Iris pigment epithelial cell (primary cell): Measurements from ENCODE around the gene ARID1B.

Experiments used
- DNase-seq: peaks from one replicate; pipeline ENCODE4 v3.0.0-alpha.2; 2011; ENCODE audit warnings: low read depth

ARID1B gene

DNA sequence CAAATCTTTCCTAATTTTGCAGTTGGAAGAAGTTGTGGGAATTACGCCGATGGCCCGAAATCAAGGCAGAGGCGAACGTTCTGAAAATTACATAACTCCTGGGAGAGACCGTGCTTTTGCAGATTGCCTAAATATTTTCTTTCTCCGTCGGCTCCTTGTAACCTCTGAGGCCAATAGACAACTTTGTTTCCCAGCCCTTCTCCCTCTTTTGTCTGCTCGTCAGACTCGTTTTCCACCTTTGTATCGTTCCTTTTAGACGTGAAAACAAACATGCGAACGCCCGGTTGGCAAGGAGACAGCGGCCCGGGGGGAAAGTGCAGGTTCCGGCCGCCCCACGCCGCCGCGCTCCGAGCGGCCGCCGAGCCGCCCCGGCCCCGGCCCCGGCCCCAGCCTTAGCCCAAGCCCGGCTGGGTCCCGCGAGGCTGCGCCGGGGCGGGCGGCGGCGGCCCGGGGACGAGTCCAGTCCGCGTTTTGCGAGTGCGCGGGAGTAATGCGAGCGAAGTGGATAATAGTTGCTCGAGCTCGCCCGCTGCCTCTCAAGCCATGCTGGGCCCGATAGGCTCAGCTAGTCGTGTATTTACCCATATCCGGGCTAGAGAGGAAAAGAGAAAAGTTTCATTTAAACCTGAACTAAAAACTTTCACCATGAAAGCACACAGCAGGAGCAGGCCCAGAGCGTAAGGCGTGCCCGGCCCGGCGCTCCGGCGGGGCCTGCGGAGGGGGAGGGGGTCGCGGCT lies at the start of gene ARID1B:
ARID1B (plus strand) TSS at position 539 of the 737 bp plus-strand sequence. CDS start 303 bp downstream, outside the sequence.
- peak; percentile 90 for DNase-seq

DNA sequence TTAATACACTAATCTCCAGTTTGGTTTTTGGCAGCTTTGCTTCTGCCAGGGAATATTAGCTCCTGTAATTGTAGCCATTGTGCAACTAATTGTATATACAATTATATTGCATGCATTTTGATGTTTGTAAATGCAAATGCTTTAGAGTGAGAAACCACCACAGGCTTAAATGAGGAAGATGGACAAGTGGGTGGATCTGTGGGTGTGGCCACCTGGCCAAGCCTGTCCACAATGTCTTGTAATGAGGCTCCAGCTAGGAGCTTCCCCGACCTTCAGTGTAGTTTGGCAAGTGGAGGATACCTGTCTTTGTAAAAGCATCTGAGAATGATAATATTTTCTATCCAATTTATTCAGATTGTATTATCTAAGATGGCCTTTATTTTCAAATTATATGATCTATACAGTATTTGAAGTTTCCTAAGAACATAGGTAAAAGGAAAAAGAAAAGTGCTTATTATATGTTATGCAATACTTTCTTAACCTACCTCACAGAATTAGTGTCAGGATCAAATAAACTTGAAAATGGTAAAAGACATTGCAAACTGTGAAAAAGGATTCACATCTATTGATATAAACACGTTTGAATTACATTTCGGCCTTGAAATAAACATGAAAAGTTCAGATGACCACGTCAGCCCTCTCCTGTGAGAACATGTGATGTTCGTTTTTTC lies 49.3 kb upstream of the ARID1B start:
- DNase-seq: no peak

DNA sequence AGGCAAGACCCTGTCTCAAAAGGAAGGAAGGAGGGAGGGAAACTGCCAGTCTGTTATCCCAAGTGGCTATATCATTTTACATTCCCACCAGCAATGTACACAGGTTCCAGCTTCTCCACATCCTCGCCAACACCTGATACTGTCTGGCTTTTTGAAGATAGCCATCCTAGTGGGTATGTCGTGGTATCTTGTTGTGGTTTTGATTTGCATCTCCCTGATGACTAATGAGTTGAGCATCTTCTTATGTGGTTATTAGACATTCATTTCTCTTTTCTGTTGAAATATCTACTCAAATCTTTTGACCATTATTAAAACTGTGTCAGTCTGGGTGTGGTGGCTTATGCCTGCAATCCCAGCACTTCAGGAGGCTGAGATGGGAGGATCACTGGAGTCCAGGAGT lies 47.9 kb upstream of the ARID1B start:
- peak; percentile 90 for DNase-seq

DNA sequence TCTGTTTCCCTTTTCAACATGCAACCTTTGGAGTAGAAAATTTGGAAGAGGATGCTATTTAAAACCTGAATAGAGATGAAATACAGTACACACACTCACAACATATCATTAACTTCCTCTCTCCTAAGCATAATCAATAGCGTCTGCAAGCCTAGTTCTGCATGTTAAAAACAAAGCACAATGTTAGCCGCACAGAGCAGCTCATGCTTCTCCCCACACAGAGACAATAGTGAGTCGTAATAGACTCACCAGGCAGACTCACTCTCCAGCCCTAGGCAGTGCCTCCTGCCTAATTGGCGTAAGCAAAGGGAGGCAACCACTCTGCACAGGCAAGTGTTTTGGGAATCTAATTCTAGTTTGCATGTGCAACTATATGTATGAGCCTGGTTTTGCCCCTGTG lies 45.8 kb upstream of the ARID1B start:
- peak; percentile 33 for DNase-seq

DNA sequence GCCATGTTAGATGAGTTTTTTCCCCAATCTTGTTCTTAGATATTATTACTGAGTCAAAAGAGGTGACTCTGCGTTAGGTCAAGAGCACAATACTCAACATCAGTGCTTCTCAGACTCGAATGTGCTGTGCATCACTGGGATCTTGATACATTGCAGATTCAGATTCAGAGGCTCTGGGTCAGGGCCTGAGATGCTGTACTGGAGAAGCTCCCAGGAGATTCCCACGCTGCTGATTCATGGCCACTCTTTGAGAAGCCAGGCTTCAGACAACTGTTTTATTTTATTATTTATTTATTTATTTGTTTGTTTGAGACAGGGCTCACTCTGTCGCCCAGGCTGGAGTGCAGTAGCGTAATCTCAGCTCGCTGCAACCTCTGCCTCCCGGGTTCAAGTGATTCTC lies 41.4 kb upstream of the ARID1B start:
- DNase-seq: no peak

DNA sequence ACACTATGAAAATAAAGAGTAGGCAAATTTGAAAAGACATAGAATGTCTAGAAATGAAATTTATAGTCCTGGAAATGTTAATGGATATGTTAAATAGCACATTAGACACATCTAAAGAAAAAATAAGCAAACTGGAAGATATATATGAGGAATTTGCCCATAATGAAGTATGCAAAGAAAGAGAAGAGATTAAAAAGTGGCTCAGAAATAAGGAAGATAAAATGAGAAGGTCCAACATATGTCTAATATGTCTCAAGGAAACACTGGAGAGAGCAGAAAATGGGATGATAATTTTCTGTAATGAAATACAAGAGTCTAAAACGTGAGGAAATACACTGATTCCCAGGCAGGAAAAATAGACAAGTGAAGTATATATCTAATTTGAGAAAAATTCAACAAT lies 36.6 kb upstream of the ARID1B start:
- no peak for DNase-seq

DNA sequence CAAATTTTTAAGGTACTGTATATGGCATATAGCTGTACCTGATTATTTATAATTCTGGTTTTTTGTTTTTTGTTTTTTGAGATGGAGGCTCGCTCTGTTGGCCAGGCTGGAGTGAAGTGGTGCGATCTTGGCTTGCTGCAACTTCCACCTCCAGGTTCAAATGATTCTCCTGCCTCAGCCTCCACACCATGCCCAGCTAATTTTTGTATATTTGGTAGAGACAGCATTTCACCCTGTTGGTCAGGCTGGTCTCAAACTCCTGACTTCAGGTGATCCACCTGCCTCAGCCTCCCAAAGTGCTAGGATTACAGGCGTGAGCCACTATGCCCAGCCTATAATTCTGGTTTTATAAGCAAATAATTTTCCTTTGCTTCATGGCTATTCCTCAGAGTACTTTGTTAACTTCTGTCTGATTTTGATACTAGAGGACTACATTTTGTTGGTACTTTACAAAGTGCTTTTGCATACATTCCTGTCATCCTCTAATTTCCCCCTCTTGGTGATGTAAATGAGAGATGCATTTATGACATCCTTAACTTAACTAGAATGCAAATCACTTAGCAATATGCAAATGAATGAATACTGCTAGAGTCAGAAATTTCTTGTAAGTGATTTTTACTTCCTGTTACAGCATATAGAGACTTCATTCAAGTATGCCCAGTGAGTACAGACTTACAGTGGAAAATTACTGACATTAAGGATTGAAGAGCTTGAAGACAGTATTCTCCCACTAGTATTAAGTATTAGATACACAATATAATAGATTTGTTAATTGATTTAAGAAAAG lies 35.7 kb upstream of the ARID1B start:
- no peak for DNase-seq

DNA sequence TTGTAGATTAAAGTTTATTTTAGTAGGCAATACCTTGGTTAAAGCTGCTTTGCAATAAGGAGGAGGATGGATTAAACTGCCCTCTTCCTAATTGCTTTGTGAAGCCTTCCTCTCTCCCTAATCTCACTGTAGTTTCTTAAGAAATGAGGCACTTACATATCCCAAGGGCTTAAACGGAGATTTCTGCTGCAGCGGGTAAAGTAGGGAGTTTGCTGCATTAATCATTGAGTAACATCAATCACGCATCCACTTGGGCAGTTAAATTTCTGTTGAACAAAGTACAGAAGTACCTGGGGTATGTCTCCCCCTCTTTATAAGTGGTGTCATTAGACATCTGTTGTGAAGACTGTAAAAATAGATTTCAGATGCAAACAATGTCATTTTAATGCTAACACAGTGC lies 29.5 kb upstream of the ARID1B start:
- no peak for DNase-seq

DNA sequence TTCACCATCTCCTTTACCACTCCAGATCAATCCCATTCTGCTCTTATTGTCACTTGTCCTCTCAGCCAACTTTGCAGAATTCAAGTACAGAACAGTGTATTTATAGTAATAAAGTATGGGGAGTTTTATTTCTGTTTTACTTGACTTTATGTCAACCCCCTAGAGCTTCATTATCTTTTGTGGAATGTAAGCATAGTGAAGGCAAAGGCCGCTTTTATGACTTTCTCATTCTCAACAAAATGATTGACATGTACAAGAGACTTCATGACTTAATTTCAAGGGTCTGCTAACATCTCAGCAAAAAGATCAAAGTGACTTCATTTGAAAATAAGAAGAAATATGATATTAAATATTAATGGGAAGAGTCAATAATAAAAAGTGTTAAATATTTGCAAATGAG lies 28.7 kb upstream of the ARID1B start:
- no peak for DNase-seq

DNA sequence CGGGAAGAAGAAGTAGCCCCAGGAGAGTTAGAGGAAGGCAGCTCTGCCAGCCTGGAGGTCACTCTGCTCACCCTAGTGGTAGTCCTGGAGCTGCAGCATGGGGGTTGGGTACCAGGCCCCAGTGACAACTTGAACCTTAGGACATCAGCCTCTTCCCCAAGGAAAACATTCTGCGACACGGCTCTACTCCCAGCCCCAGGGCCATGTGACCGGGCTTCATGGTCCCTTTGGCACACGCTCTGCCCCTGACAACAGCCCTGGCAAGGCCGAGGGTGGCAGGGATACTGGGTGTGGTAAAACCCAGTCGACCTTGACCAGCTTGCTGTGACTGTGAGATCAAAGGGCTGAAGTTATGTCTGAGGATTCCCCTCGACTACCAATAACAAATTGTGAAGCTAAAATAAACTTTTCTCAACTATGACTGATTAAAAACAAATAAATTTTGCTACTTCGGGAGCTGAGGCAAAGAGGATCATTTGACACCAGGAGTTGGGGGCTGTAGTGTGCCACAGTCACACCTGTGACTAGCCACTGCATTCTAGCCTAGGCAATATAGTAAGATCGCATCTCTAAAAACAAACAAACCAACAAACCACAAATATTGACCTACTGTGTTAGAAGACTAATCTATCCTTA lies 24.4 kb upstream of the ARID1B start:
- no peak for DNase-seq

DNA sequence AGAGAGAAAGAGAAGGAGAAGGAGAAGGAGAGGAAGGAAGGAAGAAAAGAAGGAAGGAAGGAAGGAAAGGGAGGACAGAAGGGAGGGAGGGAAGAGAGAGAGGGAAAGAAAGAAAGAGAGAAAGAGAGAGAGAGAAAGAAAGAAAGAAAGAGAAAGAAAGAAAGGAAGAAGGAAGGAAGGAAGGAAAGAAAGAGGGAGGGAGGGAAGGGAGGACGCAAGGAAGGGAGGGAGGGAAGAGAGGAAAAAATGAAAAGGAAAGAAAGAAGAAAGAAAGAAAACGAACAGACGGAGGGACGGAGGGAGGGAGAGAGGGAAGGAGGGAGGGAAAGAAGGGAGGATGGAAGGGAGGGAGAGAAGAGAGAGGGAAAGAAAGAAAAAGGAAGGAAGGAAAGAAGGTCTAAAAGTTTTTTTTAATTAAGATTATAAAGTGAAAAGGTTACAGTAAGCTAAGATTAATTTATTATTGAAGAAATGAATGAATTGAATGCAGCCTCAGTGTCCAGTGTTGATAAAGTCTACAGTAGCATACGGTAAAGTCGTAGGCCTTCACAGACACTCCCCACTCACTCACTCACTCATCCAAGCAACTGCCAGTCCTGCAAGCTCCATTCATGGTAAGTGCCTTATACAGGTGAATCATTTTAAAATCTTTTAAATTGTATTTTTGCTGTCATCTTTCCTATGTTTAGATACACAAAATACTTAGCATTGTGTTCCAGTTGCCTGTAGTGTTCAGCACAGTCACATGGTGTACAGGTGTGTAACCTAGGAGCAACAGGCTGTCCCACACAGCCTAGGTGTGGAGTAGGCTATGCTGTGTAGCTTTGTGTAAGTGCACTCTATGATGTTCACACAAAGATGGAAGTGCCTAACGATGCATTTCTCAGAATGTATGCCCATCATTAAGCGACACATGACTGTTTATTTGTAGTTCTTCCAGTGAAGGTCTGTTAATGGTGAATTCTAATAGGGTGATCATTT lies 20.3 kb upstream of the ARID1B start:
- no peak for DNase-seq

DNA sequence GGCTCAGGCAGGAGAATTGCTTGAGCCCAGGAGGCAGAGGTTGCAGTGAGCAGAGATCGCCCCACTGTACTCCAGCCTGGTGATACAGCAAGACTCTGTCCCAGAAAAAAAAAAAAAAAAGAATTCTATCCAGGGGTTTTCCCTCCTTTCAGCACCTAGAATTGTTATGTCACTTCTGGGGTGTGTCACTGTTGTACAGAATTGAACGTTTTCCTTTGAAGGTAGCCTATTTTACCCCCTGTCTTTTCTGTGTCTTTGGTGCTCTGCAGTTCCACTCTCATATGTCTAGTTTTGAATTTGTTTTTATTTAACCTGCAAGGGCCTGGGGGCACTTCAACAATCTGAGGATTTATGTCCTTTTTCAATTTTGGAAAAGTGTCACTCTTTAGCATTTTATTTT lies 19.3 kb upstream of the ARID1B start:
- no peak for DNase-seq

DNA sequence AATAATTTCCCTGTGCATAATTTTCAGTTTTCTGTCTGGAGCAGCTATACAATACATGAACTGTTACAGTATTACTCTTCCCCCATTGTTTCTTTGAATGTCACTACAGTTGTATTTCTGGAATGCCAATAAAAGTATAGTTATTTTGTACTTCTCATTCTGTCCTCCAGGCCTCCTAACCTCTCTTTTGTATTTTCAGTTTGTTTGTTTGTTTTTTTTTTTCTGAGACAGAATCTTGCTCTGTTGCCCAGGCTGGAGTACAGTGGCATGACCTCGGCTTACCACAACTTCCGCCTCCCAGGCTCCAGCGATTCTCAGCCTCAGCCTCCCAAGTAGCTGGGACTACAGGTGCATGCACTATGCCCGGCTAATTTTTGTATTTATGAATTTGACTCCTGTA lies 16.8 kb upstream of the ARID1B start:
- DNase-seq: no peak

DNA sequence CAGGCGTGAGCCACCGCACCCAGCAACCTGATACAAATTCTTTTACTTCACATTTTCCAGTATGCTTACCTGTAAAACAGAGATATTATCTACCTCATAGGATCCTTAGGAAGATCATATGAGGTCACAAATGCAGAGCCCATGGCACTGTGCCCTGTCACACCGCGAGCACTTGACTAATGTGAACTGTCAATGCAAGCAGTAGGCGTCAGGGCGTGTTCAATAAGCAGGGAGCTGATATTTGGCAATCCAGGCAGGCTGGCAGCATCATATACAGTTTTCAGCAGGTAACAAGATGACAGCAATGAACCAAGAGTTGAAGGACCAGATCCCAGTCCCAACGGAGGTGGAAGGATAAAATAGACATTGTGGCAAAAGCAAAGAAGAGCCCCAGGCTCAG lies 14.6 kb upstream of the ARID1B start:
- no peak for DNase-seq

DNA sequence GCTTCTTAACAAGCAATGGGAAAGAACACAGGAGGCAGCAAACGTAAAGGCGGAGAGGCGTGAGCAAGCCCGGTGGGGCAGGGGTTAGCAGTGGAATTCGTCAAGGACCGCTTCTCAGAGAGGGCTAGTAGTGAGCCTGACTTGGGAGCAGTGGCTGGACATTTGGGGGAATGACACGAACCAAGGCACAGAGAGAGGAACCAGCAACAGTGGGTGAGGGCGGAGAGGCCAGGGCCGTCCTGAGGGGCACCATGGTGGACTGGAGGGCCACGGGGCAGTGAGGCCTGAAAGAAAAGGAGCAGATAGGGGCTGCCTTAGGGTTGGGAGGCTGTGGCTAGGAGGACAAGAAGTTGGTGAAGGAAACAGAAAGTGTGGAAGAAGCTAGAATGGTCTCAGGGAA lies 12.1 kb upstream of the ARID1B start:
- no peak for DNase-seq

DNA sequence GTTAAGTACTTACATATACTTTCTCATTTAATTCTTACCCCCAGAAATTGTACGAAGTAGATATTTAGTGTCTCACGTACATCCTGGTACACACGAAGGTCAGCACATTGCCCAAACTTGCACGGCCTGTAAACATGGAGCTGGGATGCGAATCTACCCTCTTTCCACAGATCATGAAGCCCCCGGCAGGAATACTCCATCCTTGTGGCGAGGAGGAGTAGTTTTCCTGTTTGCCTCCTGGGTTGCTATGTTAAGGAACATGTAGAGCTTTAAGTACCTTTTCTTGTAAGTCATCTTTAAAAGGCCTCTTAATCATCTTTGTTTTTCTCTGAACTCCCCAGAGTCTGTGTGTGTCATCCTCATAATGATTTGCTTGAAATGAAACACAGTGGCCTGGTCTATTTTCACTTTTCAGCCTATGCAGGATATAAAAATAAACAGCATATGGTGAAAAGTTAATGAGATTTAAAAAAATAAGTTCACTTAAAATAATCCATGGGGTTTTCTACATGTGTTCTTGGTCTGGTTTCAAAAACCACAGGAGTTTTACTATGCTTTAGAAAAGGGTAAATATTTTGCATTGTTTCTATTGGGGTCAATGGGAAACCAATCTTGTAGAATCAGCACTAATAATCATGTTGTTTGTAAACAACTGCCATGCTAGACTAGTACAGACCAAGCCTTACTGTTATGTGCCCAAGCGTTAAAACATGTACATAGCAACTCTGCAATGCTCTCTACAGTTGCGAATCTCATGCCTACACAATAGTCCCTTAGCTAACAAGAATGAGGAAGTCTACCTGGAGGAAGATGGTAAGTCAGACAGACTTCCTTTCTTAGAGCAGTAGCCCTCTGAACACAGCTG lies 9.3 kb upstream of the ARID1B start:
- peak; percentile 13 for DNase-seq

DNA sequence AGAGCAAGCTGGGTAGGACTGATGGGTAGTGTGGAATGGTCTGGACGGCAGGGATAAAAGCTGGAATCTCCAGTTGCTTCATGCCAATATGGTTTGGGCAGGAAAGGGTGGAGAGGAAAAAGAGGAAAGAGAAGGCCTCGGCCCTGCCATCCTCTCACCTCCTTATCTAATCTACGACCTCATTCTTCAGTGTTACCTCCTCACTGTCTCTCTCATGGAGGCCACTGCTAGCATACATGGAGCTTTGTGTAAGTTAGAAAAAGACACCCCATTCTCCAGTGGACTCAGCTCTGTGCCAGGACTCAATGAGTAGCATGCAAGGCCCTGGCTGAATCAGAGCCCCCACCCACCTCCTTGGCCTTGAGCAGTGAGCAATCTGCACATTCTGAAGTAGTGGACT lies 6.1 kb upstream of the ARID1B start:
- DNase-seq: no peak

DNA sequence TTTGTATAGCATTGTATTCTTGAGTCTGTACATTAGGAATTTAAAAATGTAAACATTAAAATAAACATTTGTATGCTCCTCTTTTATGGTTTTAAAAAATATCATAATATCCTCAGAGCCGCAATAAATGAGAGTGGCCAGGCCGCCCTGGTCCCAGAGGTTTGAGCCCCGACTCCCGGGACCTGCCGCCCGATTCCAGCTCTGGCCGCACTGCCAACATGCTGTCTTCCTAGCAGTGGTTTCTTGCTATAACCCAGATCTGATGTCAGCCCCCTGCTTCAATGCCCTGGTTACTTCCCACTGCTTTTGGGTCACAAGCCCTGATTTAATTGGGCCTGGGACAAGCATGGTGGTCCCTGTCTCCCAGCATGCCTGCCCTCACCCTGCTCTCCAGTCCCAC lies 5.4 kb upstream of the ARID1B start:
- DNase-seq: no peak

DNA sequence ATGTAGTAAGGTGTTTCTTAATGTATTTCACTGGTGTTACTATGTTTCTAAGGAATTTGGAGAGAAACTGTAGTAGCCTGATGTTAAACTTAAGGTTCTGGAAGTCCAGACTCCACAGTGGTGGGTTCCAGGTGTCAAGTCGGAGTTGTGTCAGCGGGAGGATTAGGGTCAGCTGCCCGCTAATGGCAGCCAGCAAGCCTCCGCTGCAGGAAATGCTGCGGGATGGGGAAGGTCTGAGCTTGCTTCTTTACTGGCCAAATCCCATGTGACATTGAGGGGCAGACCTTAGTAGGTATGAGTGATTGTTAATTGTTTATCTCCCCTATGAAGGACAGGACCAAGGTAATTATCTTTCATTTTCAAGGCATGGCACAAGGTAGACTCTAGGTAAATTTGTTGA lies 3.7 kb upstream of the ARID1B start:
- no peak for DNase-seq
